ES-I3 (cell line): ENCODE measurements around the gene DECR2.
"Not testable (repeated sequence)": the region's sequence is repeated elsewhere in the genome, so short reads cannot be mapped to it uniquely, and the experiment has no call there.

Experiments
- H3K36me3 ChIP-seq: 2 replicates; pipeline ENCODE4 v1.6.1; 2013; ENCODE audit warnings: mild to moderate bottlenecking, low read length, control low read depth, moderate library complexity; ENCODE audit not compliant: insufficient read depth
- H3K4me1 ChIP-seq: 2 replicates; pipeline ENCODE4 v1.6.1; 2013; ENCODE audit warnings: mild to moderate bottlenecking, control low read depth, low read length; ENCODE audit not compliant: insufficient read depth
- H3K9ac ChIP-seq: 2 replicates; pipeline ENCODE4 v1.6.1; 2013; ENCODE audit warnings: low read depth, mild to moderate bottlenecking, low read length, moderate library complexity
- H3K9me3 ChIP-seq: 2 replicates; pipeline ENCODE4 v1.6.1; 2013; ENCODE audit warnings: mild to moderate bottlenecking, low read length, moderate library complexity; ENCODE audit not compliant: control insufficient read depth, insufficient read depth

Gene DECR2

DNA sequence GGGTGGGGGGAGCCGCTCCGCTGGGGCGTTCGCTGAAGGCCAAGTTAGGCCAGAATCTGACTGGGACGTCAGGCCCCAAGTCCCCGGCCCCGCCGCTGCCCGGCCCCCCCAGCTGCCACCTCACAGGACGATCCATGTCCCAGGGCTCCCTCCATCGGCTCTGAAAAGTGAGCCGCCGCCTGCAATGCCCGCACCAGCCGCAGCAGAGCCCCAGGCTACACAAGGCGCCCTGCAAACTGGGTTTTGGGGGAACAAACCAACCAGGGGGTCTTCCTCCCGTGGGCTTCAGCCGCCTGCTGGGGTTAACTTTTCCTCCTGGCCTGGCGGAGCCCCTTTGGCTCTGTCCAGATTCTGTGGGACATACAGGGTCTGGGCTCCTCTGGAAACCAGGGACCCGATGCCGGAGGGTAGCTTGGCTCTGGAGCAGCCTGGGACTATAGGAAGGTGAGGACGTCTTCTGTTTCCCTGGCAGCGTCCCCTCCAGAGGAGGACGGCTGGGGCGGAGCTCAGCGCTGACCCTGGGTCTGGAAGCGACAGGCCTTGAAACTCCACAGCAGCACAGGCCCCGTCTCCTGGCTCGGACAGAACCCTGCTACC is 3.9 kb upstream of the DECR2 start:
- Histone ChIP-seq H3K36me3 (no peaks in the 10 kb centered on the region), H3K9me3 (no peaks in the 10 kb centered on the region), H3K4me1 (peaks cover 15% of the 10 kb centered on the region; the same call in 1 of the 2 replicates), H3K9ac (no peak overlapping the region)

- no peaks in the 10 kb centered on the region for H3K36me3 ChIP-seq
- H3K9me3 ChIP-seq, result no peaks in the 10 kb centered on the region
- H3K9ac ChIP-seq, result no peak overlapping the region
- H3K4me1 ChIP-seq, result peaks cover 15% of the 10 kb centered on the region; the same call in 1 of the 2 replicates
Measured at GRCh38 chr16:398561-399339, 2.9 kb upstream of the DECR2 start.

- H3K4me1 ChIP-seq, result peaks cover 15% of the 10 kb centered on the region; the same call in 1 of the 2 replicates
- no peaks in the 10 kb centered on the region for H3K36me3 ChIP-seq
- H3K9ac ChIP-seq, result no peak overlapping the region
- no peaks in the 10 kb centered on the region for H3K9me3 ChIP-seq
Measured at GRCh38 chr16:399340-400019, 2.2 kb upstream of the DECR2 start.

DNA sequence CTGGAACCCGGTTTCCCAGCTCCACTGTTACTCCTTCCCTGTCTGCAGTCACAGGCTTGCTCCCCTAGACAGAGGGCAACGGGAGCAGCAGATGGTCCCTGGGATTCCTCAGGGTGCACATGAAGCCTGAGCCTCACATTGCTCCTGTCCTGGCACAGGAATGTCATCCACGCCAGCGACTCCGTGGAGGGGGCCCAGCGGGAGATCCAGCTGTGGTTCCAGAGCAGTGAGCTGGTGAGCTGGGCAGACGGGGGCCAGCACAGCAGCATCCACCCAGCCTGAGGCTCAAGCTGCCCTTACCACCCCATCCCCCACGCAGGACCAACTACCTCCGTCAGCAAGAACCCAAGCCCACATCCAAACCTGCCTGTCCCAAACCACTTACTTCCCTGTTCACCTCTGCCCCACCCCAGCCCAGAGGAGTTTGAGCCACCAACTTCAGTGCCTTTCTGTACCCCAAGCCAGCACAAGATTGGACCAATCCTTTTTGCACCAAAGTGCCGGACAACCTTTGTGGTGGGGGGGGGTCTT is 1.6 kb upstream of the DECR2 start:
- H3K4me1 ChIP-seq, result peaks cover 15% of the 10 kb centered on the region; the same call in 1 of the 2 replicates
- H3K36me3 ChIP-seq, result no peaks in the 10 kb centered on the region
- no peaks in the 10 kb centered on the region for H3K9me3 ChIP-seq
- H3K9ac ChIP-seq, result peak overlapping the region; percentile 78; the same call in 1 of the 2 replicates

- peaks cover 5% of the 10 kb centered on the region; the same call in 1 of the 2 replicates for H3K4me1 ChIP-seq
- H3K36me3 ChIP-seq, result 0 out of 2 replicates have a peak, but pooled peaks cover 6% of the 10 kb centered on the region
- H3K9me3 ChIP-seq, result no peaks in the 10 kb centered on the region
- H3K9ac ChIP-seq, result no peak overlapping the region
Measured at GRCh38 chr16:404971-405486, 3.3 kb downstream of the DECR2 start.

GRCh38 chr16:405548-406506 is 4.1 kb downstream of the DECR2 start:
- no peak overlapping the region for H3K9ac ChIP-seq
- 0 out of 2 replicates have a peak, but pooled peaks cover 6% of the 10 kb centered on the region for H3K36me3 ChIP-seq
- no peaks in the 10 kb centered on the region for H3K4me1 ChIP-seq
- no peaks in the 10 kb centered on the region for H3K9me3 ChIP-seq

DNA sequence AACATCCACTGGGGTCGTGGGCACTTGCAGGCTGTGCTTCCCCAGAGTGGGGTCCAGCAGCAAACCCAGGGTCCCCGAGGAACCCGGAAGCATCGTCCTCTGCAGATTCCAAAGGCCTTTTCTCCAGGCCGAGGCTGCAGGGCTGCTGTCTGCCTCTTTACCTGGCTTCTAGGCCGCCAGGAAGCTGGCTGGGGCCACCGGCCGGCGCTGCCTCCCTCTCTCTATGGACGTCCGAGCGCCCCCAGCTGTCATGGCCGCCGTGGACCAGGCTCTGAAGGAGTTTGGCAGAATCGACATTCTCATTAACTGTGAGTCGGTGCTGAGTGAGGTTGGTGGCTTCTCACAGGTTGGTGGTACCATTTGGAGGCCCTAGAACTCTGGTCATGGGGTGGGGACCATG is 5.6 kb downstream of the DECR2 start:
- Histone ChIP-seq H3K4me1 (no peaks in the 10 kb centered on the region), H3K9ac (no peak overlapping the region), H3K9me3 (no peaks in the 10 kb centered on the region), H3K36me3 (0 out of 2 replicates have a peak, but pooled peaks cover 6% of the 10 kb centered on the region)

DNA sequence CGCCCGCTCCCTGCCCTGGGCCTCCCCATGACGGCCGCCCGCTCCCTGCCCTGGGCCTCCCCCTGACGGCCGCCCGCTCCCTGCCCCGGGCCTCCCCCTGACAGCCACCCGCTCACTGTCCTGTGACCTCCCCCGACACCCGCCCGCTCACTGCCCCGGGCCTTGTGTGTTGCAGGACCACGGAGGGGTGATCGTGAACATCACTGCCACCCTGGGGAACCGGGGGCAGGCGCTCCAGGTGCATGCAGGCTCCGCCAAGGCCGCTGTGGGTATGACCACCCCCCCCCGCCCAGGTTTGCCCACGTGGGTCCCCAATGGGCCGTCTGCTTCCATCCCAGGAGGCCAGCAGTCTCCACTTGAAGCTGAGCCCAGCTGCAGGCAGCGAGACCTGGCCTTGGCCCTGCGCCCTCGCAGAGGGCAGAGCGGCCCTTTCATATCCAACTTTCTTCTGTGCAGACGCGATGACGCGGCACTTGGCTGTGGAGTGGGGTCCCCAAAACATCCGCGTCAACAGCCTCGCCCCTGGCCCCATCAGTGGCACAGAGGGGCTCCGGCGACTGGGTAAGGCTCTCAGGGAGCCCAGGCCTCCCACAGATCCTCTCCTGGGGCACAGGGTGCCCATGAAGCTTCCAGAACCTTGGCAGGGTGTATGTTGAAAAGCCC is 9.0 kb downstream of the DECR2 start:
- Histone ChIP-seq H3K9me3 (no peaks in the 10 kb centered on the region), H3K36me3 (0 out of 2 replicates have a peak, but pooled peaks cover 6% of the 10 kb centered on the region), H3K9ac (no peak overlapping the region), H3K4me1 (no peaks in the 10 kb centered on the region)

DNA sequence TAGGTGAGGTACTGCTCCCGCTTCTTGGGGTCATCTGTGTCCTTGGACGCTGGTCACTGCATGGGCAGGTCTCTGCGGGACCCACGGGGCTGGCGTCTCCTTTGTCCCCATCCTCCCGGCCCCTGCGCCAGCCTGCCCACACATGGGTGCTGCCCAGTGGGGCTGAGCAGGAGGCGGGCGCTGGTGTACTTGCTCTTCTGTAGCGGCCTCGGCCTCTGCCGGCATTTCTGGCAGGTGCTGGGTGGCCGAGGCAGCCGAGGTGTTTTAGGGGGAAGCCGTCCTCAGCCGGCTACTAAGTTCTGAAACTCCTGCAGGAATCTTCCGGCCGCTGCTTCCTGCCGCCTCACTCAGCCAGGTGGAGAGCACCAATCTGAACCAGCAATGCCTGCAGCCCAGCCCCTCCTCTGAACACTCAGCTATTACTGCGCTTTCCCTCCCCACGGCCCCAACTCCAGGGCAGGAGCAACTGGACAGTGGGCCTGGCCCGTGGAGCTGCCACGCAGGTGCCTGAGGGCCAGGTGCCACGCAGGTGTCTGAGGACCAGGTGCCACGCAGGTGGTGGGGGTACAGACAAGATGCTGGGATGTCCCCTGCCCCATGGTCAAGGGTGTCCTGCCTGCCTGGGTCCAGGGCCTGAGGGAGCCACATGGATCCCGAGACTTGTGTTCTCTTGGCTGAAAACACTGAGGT is 10.0 kb downstream of the DECR2 start:
- Histone ChIP-seq H3K9ac (no peak overlapping the region), H3K9me3 (no peaks in the 10 kb centered on the region), H3K36me3 (0 out of 2 replicates have a peak, but pooled peaks cover 6% of the 10 kb centered on the region), H3K4me1 (no peaks in the 10 kb centered on the region)

DNA sequence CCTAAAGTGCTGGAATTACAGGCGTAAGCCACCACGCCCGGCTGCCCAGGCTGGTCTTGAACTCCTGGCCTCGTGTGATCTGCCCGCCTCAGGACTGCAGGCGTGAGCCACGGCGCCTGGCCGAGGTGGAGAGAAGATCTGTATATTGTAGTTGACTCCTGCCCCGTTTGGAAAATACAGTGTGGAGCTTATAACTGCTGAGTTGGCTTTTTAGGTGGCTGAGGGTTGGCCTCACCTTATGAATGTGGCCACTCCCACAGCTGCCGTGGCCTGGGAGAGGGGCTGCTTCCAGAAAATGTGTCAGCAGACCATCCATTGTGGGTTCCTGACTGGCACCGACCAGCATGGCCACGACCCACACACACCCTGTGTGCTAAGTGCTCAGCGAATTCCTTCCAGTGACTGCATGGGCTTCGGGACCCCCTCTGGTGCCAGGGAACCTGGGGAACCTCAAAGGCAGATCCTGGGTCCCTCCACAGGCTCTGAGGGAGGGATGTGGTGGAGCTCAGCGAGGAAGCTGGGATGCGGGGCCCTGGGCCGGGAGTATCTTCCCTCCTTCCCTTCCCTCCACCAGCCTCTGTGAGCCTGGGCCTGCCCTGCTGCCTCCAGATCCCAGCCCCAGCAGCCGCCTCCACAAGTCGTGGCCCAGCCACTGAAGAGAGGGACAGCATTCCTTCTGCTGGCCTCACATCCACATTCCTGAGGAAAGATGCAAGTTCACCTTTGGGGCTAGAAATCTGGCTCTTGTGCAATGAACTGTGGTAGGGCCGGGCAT is 12.9 kb downstream of the DECR2 start:
- 0 out of 2 replicates have a peak, but pooled peaks cover 5% of the 10 kb centered on the region for H3K36me3 ChIP-seq
- no peak overlapping the region for H3K9ac ChIP-seq
- H3K4me1 ChIP-seq, result no peaks in the 10 kb centered on the region
- H3K9me3 ChIP-seq, result no peaks in the 10 kb centered on the region

GRCh38 chr16:415170-415498 is 13.4 kb downstream of the DECR2 start:
- H3K4me1 ChIP-seq, H3K9ac ChIP-seq, H3K36me3 ChIP-seq: not testable (repeated sequence)

GRCh38 chr16:422179-422578 is 20.5 kb downstream of the DECR2 start:
- not testable (repeated sequence) for H3K36me3 ChIP-seq, H3K9ac ChIP-seq, H3K4me1 ChIP-seq, H3K9me3 ChIP-seq

More at GRCh38 chr16:415170-415498, 13.4 kb downstream of the DECR2 start:
- H3K9me3 ChIP-seq, result not testable (repeated sequence)
